IMR-90 (cell line): ENCODE results near the gene EHF.

ENCODE experiments used
- BHLHE40 ChIP-seq: fragments of 150-350 bp; IDR thresholded peaks from 2 replicates; pipeline ENCODE4 v1.6.1; 2016; ENCODE audit warnings: mild to moderate bottlenecking, low read depth, low read length
- CEBPB ChIP-seq: IDR thresholded peaks from 2 replicates; pipeline ENCODE4 v1.6.1; 2012; ENCODE audit warnings: low read depth, low read length, improper control_type of control experiment
- CHD1 ChIP-seq: IDR thresholded peaks from 2 replicates; pipeline ENCODE4 v1.6.1; 2012; ENCODE audit warnings: low read depth, low read length, improper control_type of control experiment
- FOS ChIP-seq: fragments of 150-350 bp; IDR thresholded peaks from 2 replicates; pipeline ENCODE4 v1.6.1; 2016; ENCODE audit warnings: low read depth, low read length
- MAZ ChIP-seq: IDR thresholded peaks from 2 replicates; pipeline ENCODE4 v1.6.1; 2012; ENCODE audit warnings: low read depth, mild to moderate bottlenecking, low read length, improper control_type of control experiment, moderate library complexity, borderline replicate concordance
- POLR2A ChIP-seq: IDR thresholded peaks from 2 replicates; pipeline ENCODE4 v1.6.1; 2012; ENCODE audit warnings: mild to moderate bottlenecking, low read depth, low read length
- RAD21 ChIP-seq: IDR thresholded peaks from 2 replicates; pipeline ENCODE4 v1.6.1; 2012; ENCODE audit warnings: low read length, improper control_type of control experiment
- RCOR1 ChIP-seq: IDR thresholded peaks from 2 replicates; pipeline ENCODE4 v1.6.1; 2012; ENCODE audit warnings: mild to moderate bottlenecking, low read length, improper control_type of control experiment; ENCODE audit not compliant: insufficient replicate concordance
- RFX5 ChIP-seq: IDR thresholded peaks from 2 replicates; pipeline ENCODE4 v1.8.0; 2012; ENCODE audit warnings: low read depth, mild to moderate bottlenecking, low read length, moderate library complexity
- TF ChIP-seq, protein P1 (sequence below): conservative IDR thresholded peaks from 2 replicates; pipeline ENCODE4 v1.5.1; 2012; ENCODE audit warnings: mild to moderate bottlenecking, low read depth, low read length, improper control_type of control experiment

DNA sequence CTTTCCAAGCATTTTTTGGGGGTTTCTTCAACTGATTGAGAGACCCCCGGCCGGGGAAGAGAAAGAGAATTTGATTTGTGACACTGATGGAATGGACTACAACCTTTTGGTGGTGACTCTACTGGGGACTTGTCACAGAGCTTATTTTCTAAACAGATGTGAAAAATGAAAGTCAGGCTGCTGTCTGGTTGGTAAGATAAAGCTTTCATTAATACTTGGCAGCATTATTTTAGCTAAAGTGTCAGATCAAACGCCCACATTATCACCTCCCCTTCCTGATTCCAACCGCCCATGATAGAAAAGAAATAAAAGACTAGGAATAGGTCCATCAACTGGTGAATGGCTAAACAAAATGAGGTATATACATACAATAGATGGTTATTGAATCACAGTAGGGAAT is 45.6 kb upstream of the EHF start:
- TF ChIP-seq, protein P1, sequence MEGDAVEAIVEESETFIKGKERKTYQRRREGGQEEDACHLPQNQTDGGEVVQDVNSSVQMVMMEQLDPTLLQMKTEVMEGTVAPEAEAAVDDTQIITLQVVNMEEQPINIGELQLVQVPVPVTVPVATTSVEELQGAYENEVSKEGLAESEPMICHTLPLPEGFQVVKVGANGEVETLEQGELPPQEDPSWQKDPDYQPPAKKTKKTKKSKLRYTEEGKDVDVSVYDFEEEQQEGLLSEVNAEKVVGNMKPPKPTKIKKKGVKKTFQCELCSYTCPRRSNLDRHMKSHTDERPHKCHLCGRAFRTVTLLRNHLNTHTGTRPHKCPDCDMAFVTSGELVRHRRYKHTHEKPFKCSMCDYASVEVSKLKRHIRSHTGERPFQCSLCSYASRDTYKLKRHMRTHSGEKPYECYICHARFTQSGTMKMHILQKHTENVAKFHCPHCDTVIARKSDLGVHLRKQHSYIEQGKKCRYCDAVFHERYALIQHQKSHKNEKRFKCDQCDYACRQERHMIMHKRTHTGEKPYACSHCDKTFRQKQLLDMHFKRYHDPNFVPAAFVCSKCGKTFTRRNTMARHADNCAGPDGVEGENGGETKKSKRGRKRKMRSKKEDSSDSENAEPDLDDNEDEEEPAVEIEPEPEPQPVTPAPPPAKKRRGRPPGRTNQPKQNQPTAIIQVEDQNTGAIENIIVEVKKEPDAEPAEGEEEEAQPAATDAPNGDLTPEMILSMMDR = no peak
- TF ChIP-seq MAZ (no peak), POLR2A (no peak), BHLHE40 (no peak), FOS (no peak), RAD21 (no peak), RCOR1 (no peak), RFX5 (no peak), CEBPB (no peak), CHD1 (no peak)
